Measurements from ENCODE around the gene RTEL1. TPM values are rescaled to one million over a fixed set of nuclear protein-coding genes. Genes with fewer than 3 reads are reported as not detected.

The RTEL1 gene
- total RNA-seq, 1 experiment from 2014 or later: 43.0 TPM

DNA sequence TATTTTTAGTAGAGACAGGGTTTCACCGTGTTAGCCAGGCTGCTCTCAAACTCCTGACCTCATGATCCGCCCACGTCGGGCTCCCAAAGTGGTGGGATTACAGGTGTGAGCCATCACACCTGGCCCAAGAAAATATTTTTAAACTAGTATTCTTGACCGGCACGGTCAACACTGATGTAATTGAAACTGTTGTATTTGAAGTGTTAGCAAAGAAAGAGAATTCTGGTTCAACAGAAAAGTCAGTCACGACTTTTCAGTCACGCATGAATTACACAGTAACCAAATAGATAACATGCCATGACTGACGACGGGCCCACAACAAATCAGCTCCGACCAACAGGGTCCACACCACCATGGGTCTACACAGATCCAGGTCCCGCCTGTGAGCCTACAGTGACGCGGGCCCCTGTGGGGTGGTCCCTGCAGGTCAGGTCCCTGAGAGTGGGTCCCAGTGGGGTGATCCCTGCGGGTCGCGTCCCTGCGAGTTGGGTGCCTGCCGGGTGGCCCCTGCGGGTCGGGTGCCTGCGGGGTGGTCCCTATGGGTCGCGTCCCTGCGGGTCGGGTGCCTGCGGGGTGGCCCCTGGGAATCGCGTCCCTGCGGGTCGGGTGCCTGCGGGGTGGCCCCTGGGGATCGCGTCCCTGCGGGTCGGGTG is 32.2 kb upstream of the RTEL1 start:
- Histone ChIP-seq H3K36me3 (ENCODE audit: low read depth, low read length) (0 out of 2 replicates have a peak, but pooled peaks cover 3% of the 10 kb centered on the region), H3K9me2 (replicated peaks; ENCODE audit: low read length) (no peaks in the 10 kb centered on the region), H3K4me3 (ENCODE audit: low read length) (peak overlapping the region; percentile 83), H3K9ac (ENCODE audit: low read length) (peak overlapping the region; percentile 100), H3K9me3 (ENCODE audit: low read length) (no peaks in the 10 kb centered on the region), H2AFZ (ENCODE audit: low read length) (peak overlapping the region; percentile 72; the same call in 1 of the 2 replicates), H3F3A (ENCODE audit: low read length, unreplicated experiment) (no peaks in the 10 kb centered on the region), H3K27me3 (ENCODE audit: low read length) (no peaks in the 10 kb centered on the region), H3K4me2 (ENCODE audit: low read length) (peak overlapping the region; percentile 97), H3K79me2 (ENCODE audit: low read length) (peaks cover 65% of the 10 kb centered on the region), H3K4me1 (ENCODE audit: insufficient read depth, low read length) (peaks cover 14% of the 10 kb centered on the region), H3K27ac (ENCODE audit: low read length) (peak overlapping the region; percentile 75), H4K20me1 (ENCODE audit: low read length) (no peaks in the 10 kb centered on the region)
- ChIA-PET CTCF (no interaction called here), POLR2A (ENCODE audit: unreplicated experiment) (no interaction called here)
- intact Hi-C loops (cut with micrococcal nuclease): loop anchor here (5.0 kb wide), 2 partner anchors 44 to 89 kb away; partner anchors contain the start of gene PTK6
- peak; percentile 12 for DNase-seq
- BruUV-seq (replicated peaks): no TSS peak
- no peak for ATAC-seq
- TF ChIP-seq, protein P1, sequence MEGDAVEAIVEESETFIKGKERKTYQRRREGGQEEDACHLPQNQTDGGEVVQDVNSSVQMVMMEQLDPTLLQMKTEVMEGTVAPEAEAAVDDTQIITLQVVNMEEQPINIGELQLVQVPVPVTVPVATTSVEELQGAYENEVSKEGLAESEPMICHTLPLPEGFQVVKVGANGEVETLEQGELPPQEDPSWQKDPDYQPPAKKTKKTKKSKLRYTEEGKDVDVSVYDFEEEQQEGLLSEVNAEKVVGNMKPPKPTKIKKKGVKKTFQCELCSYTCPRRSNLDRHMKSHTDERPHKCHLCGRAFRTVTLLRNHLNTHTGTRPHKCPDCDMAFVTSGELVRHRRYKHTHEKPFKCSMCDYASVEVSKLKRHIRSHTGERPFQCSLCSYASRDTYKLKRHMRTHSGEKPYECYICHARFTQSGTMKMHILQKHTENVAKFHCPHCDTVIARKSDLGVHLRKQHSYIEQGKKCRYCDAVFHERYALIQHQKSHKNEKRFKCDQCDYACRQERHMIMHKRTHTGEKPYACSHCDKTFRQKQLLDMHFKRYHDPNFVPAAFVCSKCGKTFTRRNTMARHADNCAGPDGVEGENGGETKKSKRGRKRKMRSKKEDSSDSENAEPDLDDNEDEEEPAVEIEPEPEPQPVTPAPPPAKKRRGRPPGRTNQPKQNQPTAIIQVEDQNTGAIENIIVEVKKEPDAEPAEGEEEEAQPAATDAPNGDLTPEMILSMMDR (conservative IDR thresholded peaks at IDR 0.05; ENCODE audit: low read depth, low read length): no peak
- TF ChIP-seq EZH2 (IDR thresholded peaks at IDR 0.05; ENCODE audit: low read length, unreplicated experiment): no peak
- TF ChIP-seq EZH2phosphoT487 (IDR thresholded peaks at IDR 0.05; ENCODE audit: borderline replicate concordance, low read length): no peak

GRCh38 chr20:63626424-63627128 is 31.5 kb upstream of the RTEL1 start, which contains the start of gene GMEB2:
TSS of gene GMEB2 (minus strand) at chr20:63627101. CDS start at chr20:63619397, 7,704 bp downstream.
- Histone ChIP-seq H3K9me3 (ENCODE audit: low read length) (no peaks in the 10 kb centered on the region), H3K9me2 (replicated peaks; ENCODE audit: low read length) (no peaks in the 10 kb centered on the region), H3K27ac (ENCODE audit: low read length) (peak within 1 kb of the TSS; percentile 75), H3K4me2 (ENCODE audit: low read length) (peak within 1 kb of the TSS; percentile 97), H3K36me3 (ENCODE audit: low read depth, low read length) (0 out of 2 replicates have a peak, but pooled peaks cover 3% of the 10 kb centered on the region), H4K20me1 (ENCODE audit: low read length) (no peaks in the 10 kb centered on the region), H3K4me1 (ENCODE audit: insufficient read depth, low read length) (peaks cover 14% of the 10 kb centered on the region), H3K79me2 (ENCODE audit: low read length) (peaks cover 60% of the 10 kb centered on the region), H3K27me3 (ENCODE audit: low read length) (no peaks in the 10 kb centered on the region), H3K9ac (ENCODE audit: low read length) (peak within 1 kb of the TSS; percentile 100), H2AFZ (ENCODE audit: low read length) (peak within 1 kb of the TSS; percentile 82), H3K4me3 (ENCODE audit: low read length) (peak within 1 kb of the TSS; percentile 93), H3F3A (ENCODE audit: low read length, unreplicated experiment) (no peaks in the 10 kb centered on the region)
- TF ChIP-seq EZH2 (IDR thresholded peaks at IDR 0.05; ENCODE audit: low read length, unreplicated experiment) (no peak), EZH2phosphoT487 (IDR thresholded peaks at IDR 0.05; ENCODE audit: borderline replicate concordance, low read length) (no peak)
- TF ChIP-seq, protein P1 (conservative IDR thresholded peaks at IDR 0.05; ENCODE audit: low read depth, low read length): no peak
- POLR2A ChIA-PET (ENCODE audit: unreplicated experiment): interaction anchor here (0.6 to 1.4 kb wide), 5 partner anchors 15 to 376 kb away, joined by 4 to 9 read pairs (median 6); partner anchors contain the start of genes ARFRP1, PTK6 and ZGPAT
- intact Hi-C loops (cut with micrococcal nuclease): loop anchor here (5.0 kb wide), 2 partner anchors 44 to 89 kb away; partner anchors contain the start of gene PTK6
- peak; percentile 74 for DNase-seq
- ATAC-seq: peak; percentile 67
- BruUV-seq (replicated peaks): no TSS peak
- CTCF ChIA-PET: interaction anchor here (0.6 to 1.5 kb wide), 3 partner anchors 15 to 160 kb away, joined by 4 to 16 read pairs (median 5); no protein-coding TSS in a partner anchor
